Heart left ventricle (tissue), 16 donors: ENCODE results near the gene SMARCD2. TPM values are rescaled to one million over a fixed set of nuclear protein-coding genes. Genes with fewer than 3 reads are reported as not detected.

Experiments
- ATAC-seq, 4 donors: fragments of 200-7000 bp; cut with Tn5 transposase; one replicate each; pipeline ENCODE4 v1.9.1; 2020 to 2022; ENCODE audit warnings: moderate library complexity in 4 of 4, mild to moderate bottlenecking in 3 of 4, moderate number of reproducible peaks in 1 of 4
- DNase-seq, 5 donors: peaks; one replicate each; pipeline ENCODE4 v3.0.0-alpha.2; 2020
- H3K27ac ChIP-seq, 12 donors: fragments of 200-600 bp; sonication (generic) in 4 of 12; one replicate each; pipeline versions ENCODE4 v1.5.0 to v1.8.0; 2016 to 2022; ENCODE audit warnings: mild to moderate bottlenecking in 2 of 12
- H3K27me3 ChIP-seq, 9 donors: fragments of 200-600 bp; sonication (generic) in 2 of 9; one replicate each; pipeline versions ENCODE4 v1.5.1 to v1.8.0; 2016 to 2022; ENCODE audit warnings: mild to moderate bottlenecking in 3 of 9
- H3K36me3 ChIP-seq, 9 donors: fragments of 200-600 bp; sonication (generic) in 2 of 9; one replicate each; pipeline versions ENCODE4 v1.5.0 to v1.8.0; 2018 to 2022; ENCODE audit warnings: mild to moderate bottlenecking in 2 of 9
- H3K4me1 ChIP-seq, 12 donors: fragments of 200-600 bp; sonication (generic) in 4 of 12; one replicate each; pipeline versions ENCODE4 v1.5.0 to v1.8.0; 2016 to 2022; ENCODE audit warnings: mild to moderate bottlenecking in 3 of 12
- H3K4me3 ChIP-seq, 12 donors: fragments of 200-600 bp; sonication (generic) in 4 of 12; one replicate each; pipeline versions ENCODE4 v1.5.0 to v1.8.0; 2017 to 2022; ENCODE audit warnings: mild to moderate bottlenecking in 9 of 12, moderate library complexity in 4 of 12
- H3K9me3 ChIP-seq, 12 donors: fragments of 200-600 bp; sonication (generic) in 4 of 12; one replicate each; pipeline versions ENCODE4 v1.5.0 to v1.8.0; 2016 to 2022; ENCODE audit warnings: mild to moderate bottlenecking in 1 of 12
- CTCF ChIP-seq, 12 donors: fragments of 200-600 bp; sonication (generic) in 4 of 12; IDR thresholded peaks; one replicate each; pipeline versions ENCODE4 v1.5.0 to v1.8.0; 2018 to 2022; ENCODE audit warnings: antibody characterized with exemption in 12 of 12, mild to moderate bottlenecking in 5 of 12
- POLR2A ChIP-seq, 2 donors: fragments of 450-650 bp; IDR thresholded peaks; one replicate each; pipeline ENCODE4 v1.6.1; 2017; ENCODE audit warnings: antibody characterized with exemption in 2 of 2, mild to moderate bottlenecking in 2 of 2, moderate library complexity in 2 of 2
- WGBS, 4 donors: extraction: QIAGEN DNeasy Blood & Tissue Kit in 2 of 4; methylation state at CpG; one replicate each; pipeline versions ENCODE4 v1.1.5 to v1.1.7; 2013 to 2018; 5-methylcytosine and 5-hydroxymethylcytosine counted together
- intact Hi-C, 10 donors: fragments of 100-400 bp; cut with DNase I; formaldehyde crosslinking; loops; one replicate each; pipeline versions ENCODE4 v1.11.1 to v1.14.2; 2022
- polyA plus RNA-seq, 2 donors: library from polyadenylated mRNA; stranded (reverse); fragments of 200-250 nt; gene quantifications; one replicate each; pipeline ENCODE4 v1.2.3, GENCODE V29; 2013
- total RNA-seq, 9 donors: library from RNA; depleted of rRNA in 2 of 9; stranded (reverse); fragments of >200 nt in 2 of 9; fragmentation: NEBNext Ultra II Directional in 3 of 9; extraction: Animal tissue kit (Norgen Biotek cat#: 25700) in 3 of 9; gene quantifications; one replicate each; pipeline versions ENCODE4 v1.1.0 to v1.2.4, GENCODE V29; 2016 to 2023
- donor health status: ischemic (EF 13 %, LVEDD 7.1; RV severe dilation, severe dysfunction).
- donor health status: healthy with polysubstance abuse.
- donor health status: DM: no; HTN: yes; CAD: no.
- donor health status: DM: no; HTN: no; CAD: no.
- donor health status: ischemic (EF 25% LVEDD 6.9; RV normal size, moderate dysfunction).
- donor health status: ischemic (EF 25% LVEDD 5.7; RV mildly dilated, moderate dysfunction).
- donor health status: healthy.
- donor health status: DM: yes; HTN: yes; CAD: no.
- donor health status: ischemic (EF 35%, LVEDD 5.7; RV mildly dilated, moderate dysfunction).
- donor health status: nonischemic (EF 11% LVEDD 7.7; RV severe dilation, severe dysfunction).
- donor health status: DM: yes; HTN: yes; CAD: no.
- donor health status: PGD.
- donor health status: ischemic (EF 29% LVEDD 5.4; RV normal size, mild dysfunction).
- donor health status: nonischemic (EF 23%, LVEDD 6.1; RV moderate dilation, normal function).

The SMARCD2 gene
- total and polyA plus RNA-seq, 11 donors = 11.3 to 40.9 (median 24.1) TPM

- TF ChIP-seq CTCF (IDR thresholded peaks at IDR 0.05) (no peak), POLR2A (IDR thresholded peaks at IDR 0.05) (no peak)
- intact Hi-C loops = no loop called here
- ATAC-seq (no peak), DNase-seq (no peak)
- H3K36me3 ChIP-seq = no peaks in the 10 kb centered on the region
- no peaks in the 10 kb centered on the region for H3K27me3 ChIP-seq
- H3K4me1 ChIP-seq = no peaks in the 10 kb centered on the region
- no peak overlapping the region for H3K4me3 ChIP-seq
- no peak overlapping the region for H3K27ac ChIP-seq
- H3K9me3 ChIP-seq = no peaks in the 10 kb centered on the region
- WGBS, 4 donors = 85 to 92% (median 90%) methylated on average over 5 to 8 of the region's 8 CpGs
Observed at GRCh38 chr17:63855185-63855584, 12.7 kb upstream of the SMARCD2 start.

GRCh38 chr17:63854709-63855108 is 12.2 kb upstream of the SMARCD2 start:
- Histone ChIP-seq H3K27me3 (no peaks in the 10 kb centered on the region), H3K27ac (no peak overlapping the region), H3K4me3 (no peak overlapping the region), H3K9me3 (no peaks in the 10 kb centered on the region), H3K36me3 (no peaks in the 10 kb centered on the region), H3K4me1 (no peaks in the 10 kb centered on the region)
- no peak for ATAC-seq
- intact Hi-C loops = no loop called here
- WGBS, 4 donors = 74 to 86% (median 83%) methylated on average over 5 of the region's 5 CpGs
- no peak for DNase-seq
- no peak for TF ChIP-seq POLR2A (IDR thresholded peaks at IDR 0.05)
- TF ChIP-seq CTCF (IDR thresholded peaks at IDR 0.05) = no peak

- no peak overlapping the region for H3K4me3 ChIP-seq
- DNase-seq = no peak
- TF ChIP-seq POLR2A (IDR thresholded peaks at IDR 0.05) = no peak
- TF ChIP-seq CTCF (IDR thresholded peaks at IDR 0.05) = no peak
- H3K9me3 ChIP-seq = no peaks in the 10 kb centered on the region
- H3K27me3 ChIP-seq = no peaks in the 10 kb centered on the region
- no peak overlapping the region for H3K27ac ChIP-seq
- no peaks in the 10 kb centered on the region for H3K36me3 ChIP-seq
- 87 to 95% (median 92%) methylated on average over 2 of the region's 2 CpGs for WGBS, 4 donors
- no peak for ATAC-seq
- intact Hi-C loops = no loop called here
- peaks cover 0 to 12% (median 5%) of the 10 kb centered on the region in 12 donors for H3K4me1 ChIP-seq
Observed at GRCh38 chr17:63853260-63853659, 10.8 kb upstream of the SMARCD2 start.

- intact Hi-C loops = no loop called here
- ATAC-seq (no peak), DNase-seq (no peak)
- Histone ChIP-seq H3K9me3 (no peaks in the 10 kb centered on the region), H3K27me3 (no peaks in the 10 kb centered on the region), H3K27ac (no peak overlapping the region), H3K36me3 (no peaks in the 10 kb centered on the region), H3K4me3 (no peak overlapping the region), H3K4me1 (peaks cover 0 to 12% (median 5%) of the 10 kb centered on the region in 12 donors)
- TF ChIP-seq CTCF (IDR thresholded peaks at IDR 0.05) (no peak), POLR2A (IDR thresholded peaks at IDR 0.05) (no peak)
- WGBS, 4 donors = 66 to 78% (median 73%) methylated on average over 9 of the region's 9 CpGs
Observed at GRCh38 chr17:63850401-63850800, 7.9 kb upstream of the SMARCD2 start.
